GM23338 (cell line): ENCODE data around the gene KIF3B. TPM values are rescaled to one million over a fixed set of nuclear protein-coding genes. Genes with fewer than 3 reads are reported as not detected.
"Not testable (repeated sequence)": the region's sequence is repeated elsewhere in the genome, so short reads cannot be mapped to it uniquely, and the experiment has no call there.

Source experiments
- ATAC-seq: fragments of 200-7000 bp; cut with Tn5 transposase; 3 replicates; pipeline ENCODE4 v1.9.1; 2020
- DNase-seq: peaks from one replicate; pipeline ENCODE4 v3.0.0-alpha.2; 2015; ENCODE audit warnings: low spot score
- H2AFZ ChIP-seq: fragments of 200-600 bp; sonication (generic); 2 replicates; pipeline ENCODE4 v1.8.0; 2016; ENCODE audit warnings: antibody characterized with exemption, mild to moderate bottlenecking, moderate library complexity
- H3F3A ChIP-seq: fragments of 200-600 bp; sonication (generic); replicated peaks from 2 replicates; pipeline ENCODE4 v1.8.0; 2017; ENCODE audit warnings: antibody characterized with exemption, mixed run types, low read depth
- H3K27ac ChIP-seq: fragments of 200-600 bp; sonication (generic); 2 replicates; pipeline ENCODE4 v1.6.1; 2016; ENCODE audit warnings: low read depth
- H3K27me3 ChIP-seq: fragments of 200-600 bp; sonication (generic); 2 replicates; pipeline ENCODE4 v1.8.0; 2016; ENCODE audit warnings: mild to moderate bottlenecking, mixed run types, moderate library complexity; ENCODE audit not compliant: insufficient read depth
- H3K36me3 ChIP-seq: fragments of 200-600 bp; sonication (generic); 2 replicates; pipeline ENCODE4 v1.8.0; 2016; ENCODE audit warnings: mild to moderate bottlenecking; ENCODE audit not compliant: insufficient read depth
- H3K4me1 ChIP-seq: fragments of 200-600 bp; sonication (generic); 2 replicates; pipeline ENCODE4 v1.8.0; 2016; ENCODE audit warnings: mild to moderate bottlenecking, moderate library complexity; ENCODE audit not compliant: insufficient read depth
- H3K4me2 ChIP-seq: fragments of 200-600 bp; sonication (generic); 2 replicates; pipeline ENCODE4 v1.7.1; 2017; ENCODE audit warnings: mixed run types
- H3K4me3 ChIP-seq: fragments of 200-600 bp; sonication (generic); 2 replicates; pipeline ENCODE4 v1.6.1; 2016; ENCODE audit warnings: mixed run types
- H3K79me2 ChIP-seq: fragments of 200-600 bp; sonication (generic); replicated peaks from 2 replicates; pipeline ENCODE4 v1.8.0; 2017; ENCODE audit warnings: mild to moderate bottlenecking; ENCODE audit not compliant: insufficient read depth
- H3K9me2 ChIP-seq: fragments of 200-600 bp; sonication (generic); 2 replicates; pipeline ENCODE4 v1.8.0; 2017; ENCODE audit not compliant: insufficient read depth
- H4K20me1 ChIP-seq: fragments of 200-600 bp; sonication (generic); replicated peaks from 2 replicates; pipeline ENCODE4 v1.8.0; 2017; ENCODE audit warnings: mild to moderate bottlenecking; ENCODE audit not compliant: insufficient read depth
- H3K27ac Mint-ChIP-seq: 2 replicates; pipeline ENCODE4 v1.8.0; 2020; ENCODE audit warnings: inconsistent platforms, mild to moderate bottlenecking, moderate library complexity, mixed read lengths
- H3K27me3 Mint-ChIP-seq: 3 replicates; pipeline ENCODE4 v1.8.0; 2022; ENCODE audit warnings: low read depth, mild to moderate bottlenecking, moderate library complexity, mixed read lengths, inconsistent platforms; ENCODE audit not compliant: insufficient read depth, poor library complexity
- H3K36me3 Mint-ChIP-seq: 3 replicates; pipeline ENCODE4 v1.8.0; 2021; ENCODE audit warnings: low read depth, mild to moderate bottlenecking, inconsistent platforms, moderate library complexity, mixed read lengths
- H3K4me1 Mint-ChIP-seq: 3 replicates; pipeline ENCODE4 v1.8.0; 2020; ENCODE audit warnings: mild to moderate bottlenecking, inconsistent platforms, mixed read lengths
- H3K4me3 Mint-ChIP-seq: 3 replicates; pipeline ENCODE4 v1.8.0; 2021; ENCODE audit warnings: moderate library complexity, mild to moderate bottlenecking, inconsistent platforms, mixed read lengths
- H3K9me3 Mint-ChIP-seq: 3 replicates; pipeline ENCODE4 v1.8.0; 2020; ENCODE audit warnings: moderate library complexity, mild to moderate bottlenecking, inconsistent platforms, mixed read lengths
- JUNB ChIP-seq: IDR thresholded peaks from one replicate; pipeline ENCODE4 v1.6.1; 2016; ENCODE audit warnings: antibody characterized with exemption; ENCODE audit not compliant: unreplicated experiment
- REST ChIP-seq: IDR thresholded peaks from one replicate; pipeline ENCODE4 v1.6.1; 2018; ENCODE audit warnings: antibody characterized with exemption; ENCODE audit not compliant: unreplicated experiment
- STAT1 ChIP-seq: IDR thresholded peaks from one replicate; pipeline ENCODE4 v1.6.1; 2016; ENCODE audit warnings: antibody characterized with exemption; ENCODE audit not compliant: unreplicated experiment
- ZNF331 ChIP-seq: fragments of 250-450 bp; sonication (Bioruptor Pico); IDR thresholded peaks from 2 replicates; pipeline ENCODE4 v1.5.0; 2020; ENCODE audit warnings: low read depth, mild to moderate bottlenecking, moderate library complexity
- polyA plus RNA-seq: library from polyadenylated mRNA; unstranded; fragments of >200 nt; fragmentation: Nextera tagmentation; extraction: Ambion mirVana; gene quantifications from 2 replicates; pipeline ENCODE4 v1.2.1, GENCODE V29; 2016
- total RNA-seq: library from RNA; depleted of rRNA; stranded (reverse); fragments of >200 nt; shearing (Covaris generic); gene quantifications from 2 replicates; pipeline ENCODE4 v1.2.3, GENCODE V29; 2014
- TF ChIP-seq, protein P1 (sequence below), 2 experiments: fragments of 200-600 bp in 1 of 2; sonication (generic) in 1 of 2; conservative IDR thresholded peaks; 2 replicates each; pipeline versions ENCODE4 v1.5.1 to v1.6.1; 2016 to 2017; ENCODE audit warnings: antibody characterized with exemption in 2 of 2, low read depth in 2 of 2, mild to moderate bottlenecking in 2 of 2, moderate library complexity in 1 of 2

Gene KIF3B
- total and polyA plus RNA-seq, 2 experiments from 2014 or later: 6.1 to 22.8 TPM

DNA sequence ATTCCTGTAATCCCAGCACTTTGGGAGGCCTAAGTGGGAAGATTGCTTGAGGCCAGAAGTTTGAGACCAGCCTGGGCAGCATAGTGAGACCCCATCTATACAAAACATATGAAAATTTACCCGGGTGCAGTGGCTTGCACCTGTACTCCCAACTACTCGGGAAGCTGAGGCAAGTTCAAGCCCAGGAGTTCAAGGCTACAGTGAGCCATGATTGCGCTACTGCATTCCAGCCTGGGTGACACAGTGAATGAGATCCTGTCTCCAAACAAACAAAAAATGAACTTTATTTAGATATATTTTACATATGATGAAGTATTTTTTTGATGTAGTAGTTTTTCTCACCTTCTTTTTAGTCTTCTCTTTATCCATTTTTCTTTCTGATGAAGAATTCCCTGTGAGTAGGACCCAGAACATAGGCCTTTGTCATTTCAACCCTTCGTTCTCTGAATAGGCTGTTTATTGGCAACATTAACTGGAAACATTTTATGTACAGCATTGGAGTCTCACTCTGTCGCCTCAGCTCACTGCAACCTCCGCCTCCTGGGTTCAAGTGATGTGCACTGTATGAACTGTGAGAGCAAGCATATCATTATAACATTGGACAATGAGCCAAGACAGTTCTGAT lies 10.9 kb downstream of the KIF3B start:
- DNase-seq (no peak), ATAC-seq (no peak)
- Mint-ChIP-seq H3K27ac (no peak overlapping the region), H3K36me3 (no peaks in the 10 kb centered on the region), H3K27me3 (no peaks in the 10 kb centered on the region), H3K9me3 (no peaks in the 10 kb centered on the region), H3K4me3 (no peak overlapping the region), H3K4me1 (no peaks in the 10 kb centered on the region)
- no peak overlapping the region for H3K4me3 ChIP-seq
- H3F3A ChIP-seq: no peaks in the 10 kb centered on the region; the same call in 1 of the 2 replicates
- no peaks in the 10 kb centered on the region for H3K27me3 ChIP-seq
- H3K4me1 ChIP-seq: no peaks in the 10 kb centered on the region
- TF ChIP-seq ZNF331 (CRISPR knock-in tag): no peak
- no peak for TF ChIP-seq REST
- TF ChIP-seq, protein P1, sequence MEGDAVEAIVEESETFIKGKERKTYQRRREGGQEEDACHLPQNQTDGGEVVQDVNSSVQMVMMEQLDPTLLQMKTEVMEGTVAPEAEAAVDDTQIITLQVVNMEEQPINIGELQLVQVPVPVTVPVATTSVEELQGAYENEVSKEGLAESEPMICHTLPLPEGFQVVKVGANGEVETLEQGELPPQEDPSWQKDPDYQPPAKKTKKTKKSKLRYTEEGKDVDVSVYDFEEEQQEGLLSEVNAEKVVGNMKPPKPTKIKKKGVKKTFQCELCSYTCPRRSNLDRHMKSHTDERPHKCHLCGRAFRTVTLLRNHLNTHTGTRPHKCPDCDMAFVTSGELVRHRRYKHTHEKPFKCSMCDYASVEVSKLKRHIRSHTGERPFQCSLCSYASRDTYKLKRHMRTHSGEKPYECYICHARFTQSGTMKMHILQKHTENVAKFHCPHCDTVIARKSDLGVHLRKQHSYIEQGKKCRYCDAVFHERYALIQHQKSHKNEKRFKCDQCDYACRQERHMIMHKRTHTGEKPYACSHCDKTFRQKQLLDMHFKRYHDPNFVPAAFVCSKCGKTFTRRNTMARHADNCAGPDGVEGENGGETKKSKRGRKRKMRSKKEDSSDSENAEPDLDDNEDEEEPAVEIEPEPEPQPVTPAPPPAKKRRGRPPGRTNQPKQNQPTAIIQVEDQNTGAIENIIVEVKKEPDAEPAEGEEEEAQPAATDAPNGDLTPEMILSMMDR (conservative IDR thresholded peaks at IDR 0.05; ENCODE audit: low read depth in 2 of 2): no peak
- TF ChIP-seq JUNB: no peak
- no peak for TF ChIP-seq STAT1
- H4K20me1 ChIP-seq: peaks cover 39% of the 10 kb centered on the region
- H3K4me2 ChIP-seq: no peak overlapping the region
- no peak overlapping the region for H2AFZ ChIP-seq
- H3K9me2 ChIP-seq: no peaks in the 10 kb centered on the region
- no peaks in the 10 kb centered on the region for H3K36me3 ChIP-seq
- H3K27ac ChIP-seq: no peak overlapping the region
- peaks cover 20% of the 10 kb centered on the region for H3K79me2 ChIP-seq

GRCh38 chr20:32289299-32289660 lies 11.8 kb downstream of the KIF3B start:
- not testable (repeated sequence) for H3K27ac Mint-ChIP-seq, H3K4me3 Mint-ChIP-seq, H3K36me3 ChIP-seq, H3K27me3 Mint-ChIP-seq, H3K4me2 ChIP-seq, H2AFZ ChIP-seq, DNase-seq, H3K9me3 Mint-ChIP-seq, H3K4me1 ChIP-seq, H3K4me1 Mint-ChIP-seq, H3K27ac ChIP-seq, H3K36me3 Mint-ChIP-seq, ATAC-seq, H3K27me3 ChIP-seq, H3K9me2 ChIP-seq, H3F3A ChIP-seq, H3K4me3 ChIP-seq
- Histone ChIP-seq H3K79me2 (peaks cover 18% of the 10 kb centered on the region), H4K20me1 (peaks cover 35% of the 10 kb centered on the region)
